Measurements from ENCODE around the gene ZDHHC24. TPM values are rescaled to one million over a fixed set of nuclear protein-coding genes. Genes with fewer than 3 reads are reported as not detected.

ZDHHC24 gene
- total RNA-seq, 1 donor from 2014 or later, result 19.0 TPM

GRCh38 chr11:66539870-66540213, 6.0 kb downstream of the ZDHHC24 start:
- POLR2A ChIA-PET, result interaction anchor here (0.7 kb wide), 1 partner anchor 15 kb away, joined by 3 read pairs; no protein-coding TSS in a partner anchor
- peaks cover 69% of the 10 kb centered on the region for H3K36me3 Mint-ChIP-seq (ENCODE audit: low read depth)
- no peak overlapping the region for H3K27ac Mint-ChIP-seq

GRCh38 chr11:66539170-66539869, 6.5 kb downstream of the ZDHHC24 start:
- Mint-ChIP-seq H3K36me3 (ENCODE audit: low read depth) (peaks cover 69% of the 10 kb centered on the region), H3K4me1 (peaks cover 19% of the 10 kb centered on the region), H3K9me3 (no peaks in the 10 kb centered on the region), H3K27ac (no peak overlapping the region), H3K4me3 (no peak overlapping the region), H3K27me3 (no peaks in the 10 kb centered on the region)
- no peak for ATAC-seq (ENCODE audit: low read depth)
- intact Hi-C loops (cut with micrococcal nuclease), result no loop called here
- DNase-seq, result no peak
- CTCF ChIA-PET, result no interaction called here
- no peak for TF ChIP-seq CTCF (IDR thresholded peaks at IDR 0.05)
- POLR2A ChIA-PET, result no interaction called here

More at GRCh38 chr11:66539870-66540213, 6.0 kb downstream of the ZDHHC24 start:
- TF ChIP-seq CTCF (IDR thresholded peaks at IDR 0.05), result no peak
- Mint-ChIP-seq H3K4me1 (peaks cover 23% of the 10 kb centered on the region), H3K4me3 (no peak overlapping the region), H3K27me3 (no peaks in the 10 kb centered on the region), H3K9me3 (no peaks in the 10 kb centered on the region)
- no peak for DNase-seq
- ATAC-seq (ENCODE audit: low read depth), result no peak
- CTCF ChIA-PET, result no interaction called here
- intact Hi-C loops (cut with micrococcal nuclease), result loop anchor here (10.0 kb wide), 1 partner anchor 305 kb away; the partner anchor contains the start of gene RCE1

- DNase-seq, result no peak
- CTCF ChIA-PET, result no interaction called here
- H3K4me3 Mint-ChIP-seq, result no peak overlapping the region
- POLR2A ChIA-PET, result no interaction called here
- no peak for ATAC-seq (ENCODE audit: low read depth)
- intact Hi-C loops (cut with micrococcal nuclease), result no loop called here
- H3K4me1 Mint-ChIP-seq, result no peaks in the 10 kb centered on the region
- H3K36me3 Mint-ChIP-seq (ENCODE audit: low read depth), result peaks cover 51% of the 10 kb centered on the region
- H3K27me3 Mint-ChIP-seq, result no peaks in the 10 kb centered on the region
- H3K27ac Mint-ChIP-seq, result no peak overlapping the region
- no peak for TF ChIP-seq CTCF (IDR thresholded peaks at IDR 0.05)
- H3K9me3 Mint-ChIP-seq, result no peaks in the 10 kb centered on the region
Measured at GRCh38 chr11:66532784-66533183, 13.1 kb downstream of the ZDHHC24 start.

GRCh38 chr11:66531841-66532240, 14.0 kb downstream of the ZDHHC24 start:
- no peaks in the 10 kb centered on the region for H3K9me3 Mint-ChIP-seq
- DNase-seq (no peak), ATAC-seq (ENCODE audit: low read depth) (no peak)
- TF ChIP-seq CTCF (IDR thresholded peaks at IDR 0.05), result no peak
- H3K27me3 Mint-ChIP-seq, result no peaks in the 10 kb centered on the region
- peaks cover 46% of the 10 kb centered on the region for H3K36me3 Mint-ChIP-seq (ENCODE audit: low read depth)
- CTCF ChIA-PET, result no interaction called here
- POLR2A ChIA-PET, result no interaction called here
- intact Hi-C loops (cut with micrococcal nuclease), result no loop called here
- H3K27ac Mint-ChIP-seq, result no peak overlapping the region
- H3K4me1 Mint-ChIP-seq, result no peaks in the 10 kb centered on the region
- no peak overlapping the region for H3K4me3 Mint-ChIP-seq

GRCh38 chr11:66530927-66531709, 14.7 kb downstream of the ZDHHC24 start:
- DNase-seq (no peak), ATAC-seq (ENCODE audit: low read depth) (no peak)
- H3K27ac Mint-ChIP-seq, result no peak overlapping the region
- H3K36me3 Mint-ChIP-seq (ENCODE audit: low read depth), result peaks cover 45% of the 10 kb centered on the region
- ChIA-PET CTCF (no interaction called here), POLR2A (interaction anchor here (1.2 kb wide), 1 partner anchor 15 kb away, joined by 4 read pairs; the partner anchor contains the start of gene ZDHHC24)
- no peaks in the 10 kb centered on the region for H3K9me3 Mint-ChIP-seq
- H3K4me3 Mint-ChIP-seq, result no peak overlapping the region
- H3K27me3 Mint-ChIP-seq, result no peaks in the 10 kb centered on the region
- no peak for TF ChIP-seq CTCF (IDR thresholded peaks at IDR 0.05)
- intact Hi-C loops (cut with micrococcal nuclease), result no loop called here
- no peaks in the 10 kb centered on the region for H3K4me1 Mint-ChIP-seq
